ENCODE data around the gene FAM229B. TPM values are rescaled to one million over a fixed set of nuclear protein-coding genes. Genes with fewer than 3 reads are reported as not detected.

Gene FAM229B
- total and polyA plus RNA-seq, 2 of the 4 experiments (the other 2 are of a cell fraction), result 8.6 to 25.6 TPM

- H3K4me2 ChIP-seq (ENCODE audit: low read depth, low read length), result no peak overlapping the region
- H3K27ac ChIP-seq (ENCODE audit: insufficient read depth, low read length), result no peak overlapping the region
- ATAC-seq (ENCODE audit: low read depth) (no peak), DNase-seq (no peak)
- no peak overlapping the region for H3K23ac ChIP-seq (ENCODE audit: low read depth, low read length)
- in situ Hi-C loops (cut with MboI; ENCODE audit: low sequenced_read_pairs) (no loop called here), intact Hi-C loops (cut with micrococcal nuclease) (loop anchor here (2.0 to 5.0 kb wide), 2 partner anchors 13 to 51 kb away; no protein-coding TSS in a partner anchor), dilution Hi-C loops (cut with HindIII; ENCODE audit: low sequenced_read_pairs, unreplicated experiment) (no loop called here)
- no peak overlapping the region for H2AK9ac ChIP-seq (replicated peaks; ENCODE audit: low read depth, low read length, poor library complexity)
- H3K4me3 ChIP-seq (ENCODE audit: insufficient read depth, low read depth, low read length), result no peak overlapping the region
- no peak overlapping the region for H4K5ac ChIP-seq (ENCODE audit: low read depth, low read length)
- no peak overlapping the region for H3K9ac ChIP-seq (ENCODE audit: low read depth, low read length)
- H4K8ac ChIP-seq (ENCODE audit: low read depth in 2 of 2, low read length in 2 of 2), result no peak overlapping the region
- H2AK5ac ChIP-seq (ENCODE audit: low read depth, low read length), result no peak overlapping the region
- no TSS peak for BruUV-seq (replicated peaks)
- no peak overlapping the region for H3K14ac ChIP-seq (replicated peaks; ENCODE audit: low read depth, low read length)
- no peak for TF ChIP-seq RCOR1 (IDR thresholded peaks at IDR 0.05; ENCODE audit: insufficient replicate concordance, low read length)
- no peak overlapping the region for H3K56ac ChIP-seq (ENCODE audit: extremely low read depth, insufficient read depth, low read length)
- H3K18ac ChIP-seq (ENCODE audit: low read depth, low read length), result no peak overlapping the region
- no peak overlapping the region for H2AFZ ChIP-seq (replicated peaks; ENCODE audit: low read length, poor library complexity)
- no peak overlapping the region for H3K4ac ChIP-seq (ENCODE audit: low read depth, low read length)
- CTCF ChIA-PET, result no interaction called here
- no peaks in the 10 kb centered on the region for H3K9me1 ChIP-seq (ENCODE audit: insufficient read depth, low read length)
- H3K36me3 ChIP-seq (ENCODE audit: control insufficient read depth, insufficient read depth, low read length), result peaks cover 41% of the 10 kb centered on the region
- no peaks in the 10 kb centered on the region for H3K27me3 ChIP-seq (ENCODE audit: control insufficient read depth, insufficient read depth, low read length)
- no peak overlapping the region for H4K91ac ChIP-seq (ENCODE audit: insufficient read depth, low read depth, low read length)
- no peak overlapping the region for H2BK20ac ChIP-seq (ENCODE audit: low read depth, low read length)
- POLR2A ChIA-PET (ENCODE audit: unreplicated experiment), result no interaction called here
- 85% methylated on average over 4 of the region's 5 CpGs; no CpG with 5 or more reads in 1 of the 2 experiments for WGBS, 2 experiments (ENCODE audit: extremely low coverage in 2 of 2, insufficient read length in 1 of 2)
- no peaks in the 10 kb centered on the region for H3K4me1 ChIP-seq (ENCODE audit: control insufficient read depth, insufficient read depth, low read length)
- H2BK120ac ChIP-seq (ENCODE audit: low read depth, low read length), result no peak overlapping the region
- no peak overlapping the region for H2BK15ac ChIP-seq (ENCODE audit: low read depth, low read length)
- no peaks in the 10 kb centered on the region for H4K20me1 ChIP-seq (ENCODE audit: insufficient read depth, low read length)
- no peaks in the 10 kb centered on the region for H3K79me1 ChIP-seq (ENCODE audit: low read depth in 1 of 2, low read length in 2 of 2)
- no peak overlapping the region for H2BK5ac ChIP-seq (ENCODE audit: low read depth, low read length, poor library complexity, severe bottlenecking)
- H3K9me3 ChIP-seq (ENCODE audit: control insufficient read depth, insufficient read depth, low read length), result no peaks in the 10 kb centered on the region
Measured at GRCh38 chr6:112128208-112128607, 40.8 kb downstream of the FAM229B start.

Data from IMR-90 (cell line).